Common myeloid progenitor, CD34-positive (primary cell): ENCODE results near the gene NOP14.

ENCODE experiments used
- CTCF ChIA-PET: fragments of 350-600 bp; sonication (Branson Sonifier 250); formaldehyde crosslinking; loops from one replicate; lab custom pipeline; 2021; ENCODE audit warnings: antibody characterized with exemption; lab: Charles Lee
- POLR2A ChIA-PET: fragments of 350-600 bp; sonication (Branson Sonifier 250); formaldehyde crosslinking; loops from one replicate; lab custom pipeline; 2021; ENCODE audit warnings: antibody characterized with exemption; lab: Charles Lee
- DNase-seq, 3 donors: peaks; one replicate each; pipeline versions ENCODE4 v3.0.0 to v3.0.0-alpha.2; 2013
- H3K27ac ChIP-seq, 2 experiments: 1 replicate in 1 of 2; 2 replicates in 1 of 2; pipeline ENCODE4 v1.7.0; 2013; ENCODE audit warnings: inconsistent platforms in 2 of 2, low read length in 2 of 2, mild to moderate bottlenecking in 2 of 2, low read depth in 1 of 2, moderate library complexity in 1 of 2; ENCODE audit not compliant: severe bottlenecking in 2 of 2, insufficient read depth in 1 of 2, poor library complexity in 1 of 2
- H3K27me3 ChIP-seq, 5 experiments: replicated peaks in 2 of 5; 1 replicate in 3 of 5; 2 replicates in 2 of 5; pipeline versions ENCODE4 v1.6.1 to v1.7.0; 2013; ENCODE audit warnings: low read length in 4 of 5, mild to moderate bottlenecking in 2 of 5, moderate library complexity in 2 of 5, inconsistent platforms in 1 of 5; ENCODE audit not compliant: insufficient read depth in 5 of 5, control insufficient read depth in 4 of 5
- H3K36me3 ChIP-seq, 4 experiments: 1 replicate in 2 of 4; 2 replicates in 2 of 4; pipeline versions ENCODE4 v1.6.1 to v1.7.0; 2013; ENCODE audit warnings: low read length in 3 of 4, control low read depth in 1 of 4, mild to moderate bottlenecking in 1 of 4; ENCODE audit not compliant: control insufficient read depth in 4 of 4, insufficient read depth in 4 of 4
- H3K4me1 ChIP-seq, 4 experiments: 1 replicate in 3 of 4; 2 replicates in 1 of 4; pipeline versions ENCODE4 v1.6.1 to v1.7.1; 2013; ENCODE audit warnings: low read length in 3 of 4, mild to moderate bottlenecking in 3 of 4, control low read depth in 1 of 4, inconsistent platforms in 1 of 4, moderate library complexity in 1 of 4; ENCODE audit not compliant: control insufficient read depth in 4 of 4, insufficient read depth in 4 of 4; ENCODE audit errors: control extremely low read depth in 1 of 4
- H3K4me3 ChIP-seq, 7 experiments: 1 replicate in 4 of 7; 2 replicates in 3 of 7; pipeline versions ENCODE4 v1.5.1 to v1.7.0; 2013; ENCODE audit warnings: mild to moderate bottlenecking in 7 of 7, low read length in 6 of 7, moderate library complexity in 6 of 7, inconsistent platforms in 2 of 7, low read depth in 2 of 7, control low read depth in 1 of 7; ENCODE audit not compliant: insufficient read depth in 4 of 7, control insufficient read depth in 1 of 7; ENCODE audit errors: extremely low read depth in 1 of 7
- H3K9me3 ChIP-seq, 5 experiments: 1 replicate in 4 of 5; 2 replicates in 1 of 5; pipeline versions ENCODE4 v1.6.1 to v1.7.1; 2013; ENCODE audit warnings: low read length in 4 of 5, mild to moderate bottlenecking in 2 of 5, inconsistent platforms in 1 of 5, low read depth in 1 of 5, moderate library complexity in 1 of 5; ENCODE audit not compliant: control insufficient read depth in 4 of 5, insufficient read depth in 2 of 5; ENCODE audit errors: control extremely low read depth in 1 of 5
- WGBS: methylation state at CpG from one replicate; pipeline ENCODE4 v1.1.5; 2013; ENCODE audit not compliant: insufficient coverage; 5-methylcytosine and 5-hydroxymethylcytosine counted together

NOP14 gene

DNA sequence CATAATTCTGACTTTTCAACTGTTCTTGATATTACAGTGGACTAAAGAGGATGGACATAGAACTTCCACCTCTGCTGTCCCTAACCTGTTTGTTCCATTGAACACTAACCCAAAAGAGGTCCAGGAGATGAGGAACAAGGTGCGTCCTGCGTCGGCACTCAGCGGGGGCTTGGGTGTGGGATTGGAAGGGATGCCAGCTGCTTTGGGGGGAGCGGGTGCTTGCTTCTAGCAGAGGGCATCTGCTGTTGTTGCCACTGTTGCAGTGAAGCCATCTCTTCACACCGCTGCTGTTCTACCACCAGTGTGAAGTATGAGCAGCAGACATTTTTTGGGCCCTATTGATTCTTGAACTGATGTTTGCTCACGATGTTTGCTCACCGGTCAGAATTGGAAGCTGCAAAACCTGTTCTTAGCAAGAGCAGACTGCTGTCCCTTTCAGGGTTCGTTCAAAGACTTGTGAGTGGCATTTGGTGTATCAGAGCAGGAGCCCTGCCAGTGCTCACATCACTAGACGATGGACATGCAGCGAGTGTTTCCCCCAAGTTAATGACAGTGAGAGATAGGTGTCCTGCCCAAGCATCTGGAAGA lies 55.4 kb downstream of the NOP14 start:
- Histone ChIP-seq H3K27ac (no peak overlapping the region), H3K36me3 (peaks cover 18 to 93% (median 72%) of the 10 kb centered on the region in 4 experiments), H3K4me3 (no peak overlapping the region), H3K4me1 (no peaks in the 10 kb centered on the region), H3K9me3 (no peaks in the 10 kb centered on the region), H3K27me3 (no peaks in the 10 kb centered on the region)
- CTCF ChIA-PET = no interaction called here
- POLR2A ChIA-PET = no interaction called here
- no peak for DNase-seq
- WGBS = 98% methylated on average over 11 of the region's 11 CpGs

DNA sequence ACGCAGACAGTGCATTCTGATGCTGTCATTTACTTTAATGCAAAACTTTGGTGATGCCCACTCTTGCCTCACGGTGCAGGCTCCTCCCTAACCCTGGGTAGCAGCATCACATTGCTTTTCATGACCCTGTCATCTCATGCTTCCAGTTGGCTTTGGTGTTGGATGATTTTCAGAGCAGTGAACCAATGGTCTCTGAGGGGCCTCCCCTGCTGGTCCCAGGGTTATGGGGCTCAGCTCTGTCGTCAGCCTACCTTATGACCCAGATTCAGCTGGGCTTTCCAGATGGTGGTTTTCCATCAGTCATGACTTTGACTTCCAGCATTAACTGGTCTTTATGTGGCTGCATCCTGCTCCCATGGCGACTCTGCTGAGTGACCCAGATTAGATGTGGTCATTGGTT lies 56.0 kb downstream of the NOP14 start:
- Histone ChIP-seq H3K36me3 (peaks cover 17 to 92% (median 73%) of the 10 kb centered on the region in 4 experiments), H3K4me3 (no peak overlapping the region), H3K27me3 (no peaks in the 10 kb centered on the region), H3K27ac (no peak overlapping the region), H3K9me3 (no peaks in the 10 kb centered on the region), H3K4me1 (no peaks in the 10 kb centered on the region)
- ChIA-PET CTCF (no interaction called here), POLR2A (no interaction called here)
- no peak for DNase-seq
- WGBS = 94% methylated on average over 3 of the region's 4 CpGs

DNA sequence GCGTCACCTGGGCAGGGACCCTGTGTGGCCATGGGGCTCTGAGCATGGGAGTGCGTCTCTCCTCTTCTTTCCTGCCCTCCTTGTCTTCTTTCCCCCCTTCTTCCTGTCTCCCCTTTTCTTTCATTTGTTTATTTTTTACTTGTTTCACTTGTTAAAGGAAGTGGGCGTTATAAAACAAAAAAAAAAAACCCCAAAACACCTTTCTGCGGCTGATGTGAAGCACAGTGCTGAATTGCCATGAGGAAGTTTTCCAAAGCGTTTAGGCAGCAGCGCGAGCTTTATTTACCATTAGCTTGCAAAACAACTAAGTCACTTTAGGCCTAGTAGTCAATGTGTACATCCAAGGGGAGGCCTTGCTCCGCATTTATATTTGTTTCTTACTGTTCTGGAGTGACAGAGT lies 57.0 kb downstream of the NOP14 start:
- H3K27ac ChIP-seq = no peak overlapping the region
- no peak overlapping the region for H3K4me3 ChIP-seq
- CTCF ChIA-PET = interaction anchor here (1.1 kb wide), 1 partner anchor 72 kb away, joined by 3 read pairs; no protein-coding TSS in a partner anchor
- WGBS = 72% methylated on average over 4 of the region's 8 CpGs
- POLR2A ChIA-PET = no interaction called here
- peaks cover 14 to 92% (median 71%) of the 10 kb centered on the region in 4 experiments for H3K36me3 ChIP-seq
- no peaks in the 10 kb centered on the region for H3K9me3 ChIP-seq
- no peaks in the 10 kb centered on the region for H3K27me3 ChIP-seq
- no peaks in the 10 kb centered on the region for H3K4me1 ChIP-seq
- no peak for DNase-seq

DNA sequence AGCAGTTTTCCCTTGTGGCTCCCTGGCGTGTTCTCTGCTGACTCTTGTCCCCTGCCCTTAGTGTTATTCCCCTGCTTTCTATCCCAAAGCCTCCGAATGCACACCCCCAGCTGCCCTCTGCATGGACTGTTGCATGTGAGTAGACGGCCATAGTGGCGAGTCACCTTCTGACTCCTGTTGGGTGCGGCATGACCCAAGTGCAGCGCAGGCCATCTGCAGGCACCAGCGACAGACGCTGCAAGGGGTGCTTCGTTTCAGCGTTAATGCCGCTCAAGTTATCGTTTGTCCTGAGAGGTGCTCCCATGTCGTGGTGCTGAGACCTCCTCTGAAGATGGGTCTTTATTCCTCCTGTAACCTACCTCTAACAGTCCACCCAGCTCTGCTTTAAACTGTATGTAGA lies 57.7 kb downstream of the NOP14 start:
- Histone ChIP-seq H3K4me3 (no peak overlapping the region), H3K27ac (no peak overlapping the region), H3K36me3 (peaks cover 14 to 92% (median 71%) of the 10 kb centered on the region in 4 experiments), H3K9me3 (no peaks in the 10 kb centered on the region), H3K4me1 (no peaks in the 10 kb centered on the region), H3K27me3 (no peaks in the 10 kb centered on the region)
- POLR2A ChIA-PET = no interaction called here
- 97% methylated on average over 9 of the region's 13 CpGs for WGBS
- CTCF ChIA-PET = interaction anchor here (1.1 kb wide), 1 partner anchor 72 kb away, joined by 3 read pairs; no protein-coding TSS in a partner anchor
- no peak for DNase-seq

DNA sequence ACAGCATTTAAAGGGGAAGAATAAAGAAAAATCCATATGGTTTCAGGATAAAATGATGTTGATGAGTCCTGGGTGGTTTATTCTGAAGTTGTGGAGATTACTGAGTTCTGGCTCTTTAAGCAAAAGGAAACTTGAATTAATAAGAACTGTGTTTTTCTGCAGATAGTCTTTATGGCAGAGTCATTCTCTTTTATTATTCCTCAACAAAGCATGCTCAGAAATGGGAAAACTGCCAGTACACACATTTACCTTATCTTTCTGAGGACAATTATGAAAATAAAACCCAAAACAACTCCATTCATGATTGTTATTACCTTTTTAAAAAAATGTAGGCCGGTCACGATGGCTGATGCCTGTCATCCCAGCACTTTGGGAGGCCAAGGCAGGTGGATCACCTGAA lies 61.1 kb downstream of the NOP14 start:
- Histone ChIP-seq H3K27me3 (no peaks in the 10 kb centered on the region), H3K9me3 (no peaks in the 10 kb centered on the region), H3K4me1 (no peaks in the 10 kb centered on the region), H3K4me3 (no peak overlapping the region), H3K36me3 (peaks cover 12 to 91% (median 64%) of the 10 kb centered on the region in 4 experiments), H3K27ac (no peak overlapping the region)
- 100% methylated on average over 2 of the region's 2 CpGs for WGBS
- no peak for DNase-seq
- ChIA-PET CTCF (no interaction called here), POLR2A (no interaction called here)

DNA sequence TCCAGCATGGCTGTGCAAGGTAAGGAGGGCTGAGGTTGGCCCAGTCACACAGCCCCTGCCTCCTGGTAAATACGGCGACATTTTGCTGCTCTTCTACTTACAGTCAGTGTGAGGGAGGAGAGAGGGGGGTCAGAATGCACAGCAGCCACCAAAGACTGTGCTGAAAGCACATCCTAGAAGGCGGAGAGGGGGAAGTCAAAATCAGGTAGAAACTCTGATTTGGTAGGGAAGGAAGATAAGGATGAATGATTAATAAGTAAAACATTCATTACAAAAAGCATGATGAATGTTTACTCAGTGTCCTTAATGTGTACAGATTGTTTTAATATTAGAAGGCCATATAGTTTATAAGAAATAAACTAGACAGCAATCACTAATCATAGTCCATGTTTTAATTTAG lies 62.0 kb downstream of the NOP14 start:
- no peak overlapping the region for H3K27ac ChIP-seq
- no peak for DNase-seq
- H3K9me3 ChIP-seq = no peaks in the 10 kb centered on the region
- H3K4me1 ChIP-seq = no peaks in the 10 kb centered on the region
- H3K27me3 ChIP-seq = no peaks in the 10 kb centered on the region
- CTCF ChIA-PET = no interaction called here
- POLR2A ChIA-PET = no interaction called here
- peaks cover 10 to 90% (median 62%) of the 10 kb centered on the region in 4 experiments for H3K36me3 ChIP-seq
- 100% methylated on average over 2 of the region's 3 CpGs for WGBS
- no peak overlapping the region for H3K4me3 ChIP-seq

DNA sequence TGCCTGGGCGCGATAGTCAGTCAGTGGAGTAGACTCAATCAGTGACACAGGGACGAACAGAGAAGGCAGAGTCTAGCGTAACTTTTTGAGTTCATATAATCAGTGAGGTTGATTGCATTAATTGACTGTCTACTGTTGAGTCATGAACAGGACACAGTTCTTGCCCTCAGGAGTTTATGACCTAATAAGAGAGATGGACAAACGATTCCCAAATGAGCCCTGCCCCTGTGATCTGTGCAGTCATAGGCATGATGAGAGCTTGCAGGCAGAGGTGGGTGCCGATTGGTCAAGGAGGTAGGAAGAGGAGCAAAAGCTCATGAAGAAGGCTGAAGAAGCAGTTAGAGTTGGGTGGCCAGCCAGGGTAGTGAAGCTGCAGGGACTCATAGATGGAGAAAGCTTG lies 62.5 kb downstream of the NOP14 start:
- no peaks in the 10 kb centered on the region for H3K9me3 ChIP-seq
- H3K36me3 ChIP-seq = peaks cover 10 to 90% (median 59%) of the 10 kb centered on the region in 4 experiments
- no peaks in the 10 kb centered on the region for H3K27me3 ChIP-seq
- ChIA-PET CTCF (no interaction called here), POLR2A (no interaction called here)
- no peak for DNase-seq
- 99% methylated on average over 6 of the region's 6 CpGs for whole genome bisulfite sequencing
- H3K27ac ChIP-seq = no peak overlapping the region
- no peak overlapping the region for H3K4me3 ChIP-seq
- H3K4me1 ChIP-seq = no peaks in the 10 kb centered on the region
